Measurements from ENCODE around the gene MAPK14. TPM values are rescaled to one million over a fixed set of nuclear protein-coding genes. Genes with fewer than 3 reads are reported as not detected.
A peak's percentile ranks its signal among the peaks of the same experiment; 100 is the strongest.

The MAPK14 gene
- total and polyA plus RNA-seq, 9 of the 15 experiments (the other 6 are each of a cell fraction or from before 2014, with no cell fraction given), result 8.8 to 62.7 (median 35.5) TPM

DNA sequence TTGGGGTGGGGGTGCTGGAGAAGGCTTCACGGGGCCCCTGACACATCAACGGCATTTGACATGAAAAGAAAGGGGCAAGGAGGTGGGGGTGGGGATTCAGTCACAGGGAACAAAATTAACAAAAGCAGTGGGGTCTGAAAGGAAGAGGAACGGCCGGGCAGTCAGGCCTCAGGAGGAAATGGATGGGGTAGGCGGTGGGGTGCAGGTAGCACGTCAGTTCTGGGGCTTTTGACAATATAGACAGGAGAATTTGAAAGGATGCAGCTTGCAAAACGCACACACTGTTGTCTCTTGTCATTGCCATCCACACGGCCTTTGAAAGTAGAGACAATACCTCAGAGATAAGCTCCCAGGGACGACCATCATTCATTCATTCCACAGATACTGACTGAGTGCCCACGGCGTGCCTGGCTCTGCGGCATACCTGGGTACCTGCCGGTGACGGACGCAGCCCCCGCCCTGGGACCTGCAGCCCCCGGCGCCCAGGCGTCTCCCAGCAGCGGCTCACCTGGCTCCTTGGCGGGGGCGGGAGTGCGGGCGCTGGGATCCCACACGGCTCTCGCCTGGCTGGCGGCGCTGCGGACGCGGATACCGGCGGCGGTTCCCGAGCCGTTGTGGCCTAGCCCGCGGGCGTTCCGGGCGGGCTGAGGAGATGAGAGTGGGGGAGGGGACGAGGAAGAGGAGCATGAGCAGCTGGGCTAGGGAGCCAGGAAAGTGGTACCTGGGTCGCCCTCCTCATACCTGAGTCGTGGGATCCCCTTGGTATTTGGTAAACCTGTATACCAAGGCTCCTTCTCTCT, 3.4 kb upstream of the MAPK14 start, which contains the start of gene SLC26A8:
SLC26A8 (minus strand) TSS at position 646 of the 800 bp plus-strand sequence. CDS start 4,934 bp downstream, outside the sequence.
- BruUV-seq (replicated peaks), result no TSS peak
- in situ Hi-C loops (cut with MboI), result no loop called here
- peaks cover 16% of the 10 kb centered on the region for H3K79me2 ChIP-seq (ENCODE audit: control insufficient read depth, insufficient read depth, low read length)
- peak within 1 kb of the TSS; percentile 61 for H3K27ac ChIP-seq (ENCODE audit: extremely low read depth, low read depth, low read length)
- H3K27me3 ChIP-seq (ENCODE audit: control insufficient read depth in 2 of 2, insufficient read depth in 2 of 2, low read length in 2 of 2), result no peaks in the 10 kb centered on the region
- TF ChIP-seq CBX8 (IDR thresholded peaks at IDR 0.05; ENCODE audit: borderline replicate concordance, extremely low read depth, low read depth, low read length, poor library complexity, severe bottlenecking) (no peak), ARID4B (CRISPR knock-in tag; IDR thresholded peaks at IDR 0.05) (0 out of 2 replicates have a peak, but pooled peaks have one; percentile 29), MED1 (CRISPR knock-in tag; IDR thresholded peaks at IDR 0.05; ENCODE audit: borderline replicate concordance) (0 out of 2 replicates have a peak, but pooled peaks have one; percentile 14), FOXK2 (conservative IDR thresholded peaks at IDR 0.05 in 1 of 2, IDR thresholded peaks at IDR 0.05 in 1 of 2; ENCODE audit: low read depth in 2 of 2) (no peak)
- TF ChIP-seq, protein P1, sequence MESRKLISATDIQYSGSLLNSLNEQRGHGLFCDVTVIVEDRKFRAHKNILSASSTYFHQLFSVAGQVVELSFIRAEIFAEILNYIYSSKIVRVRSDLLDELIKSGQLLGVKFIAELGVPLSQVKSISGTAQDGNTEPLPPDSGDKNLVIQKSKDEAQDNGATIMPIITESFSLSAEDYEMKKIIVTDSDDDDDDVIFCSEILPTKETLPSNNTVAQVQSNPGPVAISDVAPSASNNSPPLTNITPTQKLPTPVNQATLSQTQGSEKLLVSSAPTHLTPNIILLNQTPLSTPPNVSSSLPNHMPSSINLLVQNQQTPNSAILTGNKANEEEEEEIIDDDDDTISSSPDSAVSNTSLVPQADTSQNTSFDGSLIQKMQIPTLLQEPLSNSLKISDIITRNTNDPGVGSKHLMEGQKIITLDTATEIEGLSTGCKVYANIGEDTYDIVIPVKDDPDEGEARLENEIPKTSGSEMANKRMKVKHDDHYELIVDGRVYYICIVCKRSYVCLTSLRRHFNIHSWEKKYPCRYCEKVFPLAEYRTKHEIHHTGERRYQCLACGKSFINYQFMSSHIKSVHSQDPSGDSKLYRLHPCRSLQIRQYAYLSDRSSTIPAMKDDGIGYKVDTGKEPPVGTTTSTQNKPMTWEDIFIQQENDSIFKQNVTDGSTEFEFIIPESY (CRISPR knock-in tag; IDR thresholded peaks at IDR 0.05), result peak; percentile 79
- TF ChIP-seq, protein P2, sequence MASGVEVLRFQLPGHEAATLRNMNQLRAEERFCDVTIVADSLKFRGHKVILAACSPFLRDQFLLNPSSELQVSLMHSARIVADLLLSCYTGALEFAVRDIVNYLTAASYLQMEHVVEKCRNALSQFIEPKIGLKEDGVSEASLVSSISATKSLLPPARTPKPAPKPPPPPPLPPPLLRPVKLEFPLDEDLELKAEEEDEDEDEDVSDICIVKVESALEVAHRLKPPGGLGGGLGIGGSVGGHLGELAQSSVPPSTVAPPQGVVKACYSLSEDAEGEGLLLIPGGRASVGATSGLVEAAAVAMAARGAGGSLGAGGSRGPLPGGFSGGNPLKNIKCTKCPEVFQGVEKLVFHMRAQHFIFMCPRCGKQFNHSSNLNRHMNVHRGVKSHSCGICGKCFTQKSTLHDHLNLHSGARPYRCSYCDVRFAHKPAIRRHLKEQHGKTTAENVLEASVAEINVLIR (CRISPR knock-in tag; IDR thresholded peaks at IDR 0.05), result no peak
- no peak within 1 kb of the TSS for H3K4me3 ChIP-seq
- no peak for DNase-seq (ENCODE audit: extremely low read depth in 1 of 4, low spot score in 3 of 4)
- ChIA-PET POLR2A (no interaction called here), CTCF (ENCODE audit: low intra/inter-chr PET ratio) (no interaction called here)
- H3K9me1 ChIP-seq (ENCODE audit: control insufficient read depth, insufficient read depth, low read length), result no peaks in the 10 kb centered on the region
- H3K9me3 ChIP-seq (replicated peaks; ENCODE audit: control insufficient read depth, insufficient read depth, low read depth, low read length), result no peaks in the 10 kb centered on the region
- peaks cover 19 to 34% of the 10 kb centered on the region in 2 experiments for H3K4me1 ChIP-seq (replicated peaks in 1 of 2; ENCODE audit: control insufficient read depth in 2 of 2, insufficient read depth in 2 of 2, low read length in 2 of 2)
- WGBS (ENCODE audit: insufficient coverage, low coverage, missing lambda C conversion rate), result 92% methylated on average over 35 of the region's 44 CpGs
- peak within 1 kb of the TSS in 1 of 2 experiments; percentile 15; a peak in 1 of 4 replicates for H3K9ac ChIP-seq (ENCODE audit: insufficient read depth in 1 of 2, low read depth in 2 of 2, low read length in 2 of 2)
- H3K4me2 ChIP-seq (ENCODE audit: insufficient read depth, low read length), result peak within 1 kb of the TSS; percentile 63
- no peak for ATAC-seq
- no peaks in the 10 kb centered on the region for H3K36me3 ChIP-seq (ENCODE audit: control insufficient read depth, insufficient read depth, low read length)
- intact Hi-C loops (cut with micrococcal nuclease), result no loop called here
- 0 out of 2 replicates have a peak, but pooled peaks cover 3% of the 10 kb centered on the region for H4K20me1 ChIP-seq (replicated peaks; ENCODE audit: control insufficient read depth, insufficient read depth, low read length)
- peak within 1 kb of the TSS; percentile 81 for H2AFZ ChIP-seq (ENCODE audit: low read depth, low read length)
- FAIRE-seq, result no peak
